Measurements from ENCODE around the gene FAM89B. TPM values are rescaled to one million over a fixed set of nuclear protein-coding genes. Genes with fewer than 3 reads are reported as not detected.
A peak's percentile ranks its signal among the peaks of the same experiment; 100 is the strongest.
"Not testable (repeated sequence)": the region's sequence is repeated elsewhere in the genome, so short reads cannot be mapped to it uniquely, and the experiment has no call there.

FAM89B gene
- polyA plus RNA-seq, 1 donor = 37.3 TPM

DNA sequence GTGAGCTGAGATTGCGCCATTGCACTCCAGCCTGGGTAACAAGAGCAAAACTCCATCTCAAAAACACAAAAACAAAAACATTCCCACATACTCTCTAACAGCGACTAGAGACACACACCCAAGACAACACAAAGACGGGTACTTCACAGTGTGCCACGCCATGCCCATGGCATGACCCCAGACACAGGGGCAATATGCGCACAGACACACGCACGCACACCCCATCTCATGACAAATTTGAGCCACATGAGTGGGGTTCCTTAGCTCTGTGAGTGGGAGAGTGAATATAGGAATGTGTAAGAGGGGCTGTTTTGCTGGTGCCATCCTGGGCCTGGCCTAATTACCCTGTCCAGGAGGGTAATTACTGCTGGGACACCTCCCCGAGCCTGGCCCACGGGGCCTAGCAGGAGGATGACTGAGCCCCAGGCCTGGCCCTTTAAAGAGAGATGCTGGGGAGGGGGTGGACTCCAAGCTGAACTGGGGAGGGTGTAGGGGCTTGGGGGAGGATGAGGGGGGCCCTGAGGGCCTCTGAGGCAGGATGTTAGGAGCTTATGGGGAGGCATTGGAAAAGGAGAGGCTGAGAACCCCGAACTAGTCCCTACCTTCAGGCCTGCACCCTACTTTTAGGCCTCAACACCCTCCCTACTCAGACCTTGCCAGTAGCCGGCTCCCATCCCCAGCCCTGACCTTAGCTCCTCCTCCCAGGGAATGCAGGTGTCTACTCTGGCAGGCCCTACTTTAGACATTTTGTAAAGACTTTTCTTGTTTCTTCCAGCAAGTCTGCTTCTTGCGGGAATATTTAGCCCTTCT lies 15.7 kb upstream of the FAM89B start:
- no peak for DNase-seq (ENCODE audit: low read depth)

DNA sequence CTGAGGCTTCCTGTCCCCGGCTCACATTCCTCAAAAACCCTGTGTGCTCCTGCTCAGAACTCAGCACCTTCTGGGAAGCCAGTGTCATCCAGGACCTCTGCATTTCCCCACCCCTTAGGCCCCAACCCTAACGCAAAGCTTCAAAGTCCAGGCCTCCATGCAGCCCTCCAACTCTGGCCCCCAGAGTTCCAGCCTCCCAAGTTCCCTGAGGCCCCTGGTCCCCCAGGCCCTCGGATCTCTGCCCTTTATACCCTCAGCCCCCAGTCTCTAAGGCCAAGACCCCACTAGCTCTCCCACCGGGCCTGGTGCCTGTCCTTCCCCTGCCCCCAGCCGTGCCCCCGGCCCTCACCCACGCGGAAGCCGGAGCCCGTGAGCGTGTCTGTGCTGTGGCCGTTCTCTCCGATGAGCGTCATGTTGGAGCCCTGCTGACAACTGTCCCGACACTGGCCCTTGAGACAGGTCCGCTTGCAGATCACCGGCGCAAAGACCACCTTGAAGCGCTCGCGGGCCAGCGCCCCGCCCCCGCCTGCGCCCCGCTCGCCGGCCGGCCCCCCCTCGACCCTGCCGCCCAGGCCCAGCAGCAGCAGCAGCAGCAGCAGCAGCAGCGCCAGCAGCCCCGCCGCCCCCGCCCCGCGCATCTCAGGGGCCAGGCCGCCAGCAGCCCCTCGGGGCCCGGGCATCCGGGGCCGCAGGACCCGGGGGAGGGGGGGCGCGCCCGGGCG lies 14.9 kb upstream of the FAM89B start:
- no peak for DNase-seq (ENCODE audit: low read depth)

- peak; percentile 62 for DNase-seq (ENCODE audit: low read depth)
Measured at GRCh38 chr11:65558002-65558929, 14.1 kb upstream of the FAM89B start, which contains the start of gene LTBP3. LTBP3 (minus strand) TSS chr11:65558359; CDS start chr11:65557959, 400 bp downstream.

- DNase-seq (ENCODE audit: low read depth) = no peak
Measured at GRCh38 chr11:65558930-65559509, 13.3 kb upstream of the FAM89B start.

DNA sequence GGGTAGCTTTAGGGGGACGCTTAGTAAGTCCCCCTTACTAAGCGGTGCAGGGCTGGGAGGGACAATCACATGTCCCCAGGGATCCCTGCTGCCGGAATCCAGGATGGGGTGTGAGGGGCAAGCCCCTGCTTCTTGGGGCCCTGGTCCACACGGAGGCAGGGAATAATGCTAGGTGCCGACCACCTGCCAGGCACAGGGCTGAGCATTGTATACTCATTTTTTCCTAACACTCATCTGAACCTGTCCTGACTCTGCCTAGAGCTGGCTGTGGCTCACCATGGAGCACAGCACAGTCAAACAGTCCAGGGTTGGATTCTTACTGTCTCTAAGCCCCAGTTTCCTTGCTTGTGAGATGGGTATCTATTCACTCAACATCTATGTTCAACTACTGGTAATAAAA lies 12.8 kb upstream of the FAM89B start:
- DNase-seq (ENCODE audit: low read depth) = no peak

DNA sequence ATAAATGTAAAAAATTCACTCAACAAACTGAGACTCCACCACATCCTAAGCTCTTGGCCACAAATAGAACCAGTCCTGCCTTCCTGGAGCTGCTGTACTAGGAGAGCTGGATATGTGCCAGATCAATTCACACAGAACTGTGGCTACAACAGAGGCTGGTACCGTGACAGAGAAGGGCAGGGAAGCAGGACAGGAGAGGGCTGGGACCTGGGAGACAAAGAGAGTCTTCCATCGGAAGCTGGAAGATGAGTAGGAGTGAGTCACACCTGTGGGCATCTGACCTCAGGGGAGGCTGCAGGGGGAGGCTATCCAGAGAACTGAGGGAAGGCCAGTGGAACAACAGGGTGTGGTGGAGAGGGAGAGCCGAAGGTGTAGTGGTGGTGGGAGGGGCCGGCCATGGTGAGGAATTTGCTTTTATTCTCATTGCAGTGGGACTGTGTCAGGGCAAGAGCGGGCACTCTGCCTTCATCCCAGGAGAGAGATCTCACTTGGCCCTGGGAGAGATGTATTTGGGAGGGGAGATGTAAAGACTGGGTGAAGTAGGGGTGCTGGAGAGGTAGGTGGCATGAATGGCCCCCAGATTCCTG lies 12.3 kb upstream of the FAM89B start:
- DNase-seq (ENCODE audit: low read depth) = no peak

- DNase-seq (ENCODE audit: low read depth) = no peak
Measured at GRCh38 chr11:65560555-65561418, 11.6 kb upstream of the FAM89B start.

DNA sequence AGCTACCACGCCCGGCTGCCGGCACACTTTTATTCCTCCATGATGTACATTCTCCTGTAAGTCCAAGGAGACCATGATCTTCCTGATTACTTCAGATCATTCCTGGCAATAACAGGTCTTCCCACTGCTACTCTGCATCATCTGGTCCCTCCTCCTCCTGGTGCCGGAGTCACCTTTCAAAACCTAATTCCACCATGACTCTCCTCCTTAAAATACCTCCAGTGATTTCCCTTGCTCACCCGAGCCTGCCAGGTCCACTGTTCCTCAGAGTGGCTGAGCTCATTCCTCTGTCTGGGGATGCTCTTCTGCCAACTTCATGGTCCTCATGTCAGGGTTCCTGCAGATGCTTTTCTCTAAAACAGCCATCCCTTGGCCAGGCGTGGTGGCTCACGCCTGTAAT lies 10.3 kb upstream of the FAM89B start:
- no peak for DNase-seq (ENCODE audit: low read depth)

DNA sequence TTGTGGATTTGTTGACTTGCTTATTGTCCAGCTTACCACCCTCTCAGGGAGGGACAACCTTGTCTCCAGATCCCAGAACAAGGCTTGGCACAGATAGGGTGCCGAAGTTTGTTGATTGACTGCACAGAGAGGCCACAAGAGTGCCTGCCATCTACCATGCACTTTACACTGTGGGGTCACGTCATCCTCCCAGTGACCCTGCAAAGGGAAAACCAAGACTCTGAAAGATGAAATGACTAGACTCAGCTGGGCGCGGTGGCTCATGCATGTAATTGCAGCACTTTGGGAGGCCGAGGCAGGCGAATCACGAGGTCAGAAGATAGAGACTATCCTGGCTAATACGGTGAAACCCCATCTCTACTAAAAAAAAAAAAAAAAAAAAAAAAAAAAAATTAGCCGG lies 9.6 kb upstream of the FAM89B start:
- no peak for DNase-seq (ENCODE audit: low read depth)

- DNase-seq (ENCODE audit: low read depth) = no peak
Measured at GRCh38 chr11:65563601-65564000, 8.7 kb upstream of the FAM89B start.

DNA sequence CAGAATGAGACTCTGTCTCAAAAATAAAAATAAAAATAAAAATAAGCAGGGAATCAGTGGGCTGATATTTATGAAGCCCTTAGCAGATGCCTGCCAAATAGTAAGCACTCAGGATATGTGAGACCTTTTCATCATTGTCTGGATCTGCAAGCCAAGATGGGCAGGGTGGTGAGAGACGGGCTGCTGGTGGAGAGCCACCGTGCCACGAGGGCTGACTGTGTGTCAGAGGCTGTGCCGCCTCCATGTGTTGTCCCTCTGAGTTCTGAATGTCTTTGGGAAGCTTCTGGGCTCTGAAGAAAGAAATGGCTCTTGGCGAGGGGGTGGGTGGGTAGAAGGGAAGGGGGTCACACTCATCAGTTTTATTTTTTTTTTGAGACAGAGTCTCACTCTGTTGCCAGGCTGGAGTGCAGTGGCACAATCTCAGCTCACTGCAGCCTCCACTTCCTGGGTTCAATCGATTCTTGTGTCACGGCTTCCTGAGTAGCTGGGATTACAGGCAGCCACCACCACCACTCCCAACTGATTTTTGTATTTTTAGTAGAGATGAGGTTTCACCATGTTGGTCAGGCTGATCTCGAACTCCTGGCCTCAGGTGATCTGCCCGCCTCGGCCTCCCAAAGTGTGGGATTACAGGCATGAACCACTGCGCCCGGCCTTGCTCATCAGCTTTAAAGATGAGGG lies 7.3 kb upstream of the FAM89B start:
- DNase-seq (ENCODE audit: low read depth) = not testable (repeated sequence)

DNA sequence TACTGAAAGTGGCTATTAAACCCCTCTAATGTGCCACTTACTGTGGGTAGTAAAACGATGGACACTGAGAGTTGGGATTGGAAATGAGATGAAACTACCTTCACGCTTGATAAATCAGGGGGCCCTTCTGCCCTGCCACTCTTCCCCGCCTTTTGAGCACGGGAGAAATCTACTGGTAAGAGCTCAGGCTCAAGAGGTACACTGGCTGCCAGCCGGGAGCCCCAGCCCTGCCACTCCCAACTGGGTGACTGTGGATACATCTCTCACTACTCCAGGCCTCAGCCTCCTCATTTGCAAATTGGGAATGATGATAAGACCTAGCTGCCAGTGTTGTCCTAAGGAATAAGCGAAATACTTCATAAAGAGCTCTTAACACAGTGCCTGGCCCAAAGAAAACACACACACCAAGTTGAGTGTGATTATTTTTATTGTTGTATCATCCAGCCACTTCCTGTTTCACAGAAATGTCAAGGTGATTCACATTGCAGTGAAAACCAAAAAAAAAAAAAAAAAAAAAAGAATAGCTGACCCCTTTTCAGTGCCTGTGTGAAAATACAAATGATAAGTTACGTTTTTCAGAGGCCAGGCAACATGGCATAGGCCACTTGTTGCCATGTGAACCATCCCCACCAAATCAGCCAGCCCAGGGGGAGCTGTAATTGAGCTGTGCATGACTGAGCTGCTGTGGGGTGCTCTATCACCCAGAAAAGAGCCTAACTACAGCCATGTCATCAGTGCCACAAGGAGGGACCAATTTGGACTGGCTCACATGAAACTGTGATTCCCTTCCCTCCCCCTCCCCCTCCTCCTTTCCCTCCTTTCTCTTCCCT lies 6.5 kb upstream of the FAM89B start:
- no peak for DNase-seq (ENCODE audit: low read depth)

DNA sequence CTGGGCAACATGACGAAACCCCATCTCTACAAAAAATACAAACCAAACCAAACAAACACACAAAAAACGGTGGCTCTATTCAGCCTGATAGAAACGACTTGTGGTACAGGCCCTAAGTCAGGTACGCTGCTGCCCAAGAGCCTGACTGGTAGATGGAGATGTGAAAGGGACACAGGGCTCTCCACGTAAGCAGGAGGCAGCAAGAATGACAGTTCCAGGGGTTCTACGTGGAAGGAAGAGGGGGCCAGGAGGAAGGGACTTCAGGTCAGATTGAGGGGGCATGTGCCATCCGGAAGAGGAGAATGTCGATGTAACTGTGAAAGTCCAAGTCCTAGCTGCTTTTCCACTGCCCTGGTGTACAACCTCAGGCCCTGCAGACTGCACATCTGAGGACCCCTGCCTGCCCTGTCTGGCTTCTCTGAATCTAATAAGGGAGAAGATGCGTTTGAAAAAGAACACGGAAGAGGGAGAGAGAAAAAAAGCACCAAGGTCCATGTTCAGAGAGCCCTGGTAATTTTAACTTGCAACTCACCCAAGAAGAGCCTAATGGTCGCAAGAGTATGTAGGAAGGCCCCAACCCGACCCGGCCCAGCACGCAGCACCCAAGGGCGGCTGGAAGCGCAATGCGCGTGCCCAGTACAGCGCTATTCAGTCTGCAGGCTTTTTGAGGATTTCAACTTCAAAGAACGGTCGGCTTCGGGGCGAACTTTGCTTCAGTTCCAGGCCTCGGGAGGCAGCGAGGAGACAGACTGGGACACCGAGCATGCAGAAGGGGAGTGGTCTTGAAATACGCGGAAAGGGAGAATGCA lies 3.0 kb upstream of the FAM89B start:
- DNase-seq (ENCODE audit: low read depth) = no peak

- peak; percentile 94 for DNase-seq (ENCODE audit: low read depth)
Measured at GRCh38 chr11:65569973-65570918, 2.1 kb upstream of the FAM89B start, which contains the start of gene ZNRD2. ZNRD2 (plus strand) TSS chr11:65570477; CDS start chr11:65570492, 15 bp downstream.

DNA sequence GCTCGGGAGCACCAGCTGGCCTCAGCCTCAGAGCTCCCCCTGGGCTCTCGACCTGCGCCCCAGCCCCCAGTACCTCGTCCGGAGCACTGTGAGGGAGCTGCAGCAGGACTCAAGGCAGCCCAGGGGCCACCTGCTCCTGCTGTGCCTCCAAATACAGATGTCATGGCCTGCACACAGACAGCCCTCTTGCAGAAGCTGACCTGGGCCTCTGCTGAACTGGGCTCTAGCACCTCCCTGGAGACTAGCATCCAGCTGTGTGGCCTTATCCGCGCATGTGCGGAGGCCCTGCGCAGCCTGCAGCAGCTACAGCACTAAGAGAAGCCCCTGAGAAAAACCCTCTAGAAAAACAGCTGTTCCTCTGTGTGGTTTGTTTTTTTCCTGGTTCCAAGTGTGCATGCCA lies 918 bp upstream of the FAM89B start:
- DNase-seq (ENCODE audit: low read depth) = no peak

DNA sequence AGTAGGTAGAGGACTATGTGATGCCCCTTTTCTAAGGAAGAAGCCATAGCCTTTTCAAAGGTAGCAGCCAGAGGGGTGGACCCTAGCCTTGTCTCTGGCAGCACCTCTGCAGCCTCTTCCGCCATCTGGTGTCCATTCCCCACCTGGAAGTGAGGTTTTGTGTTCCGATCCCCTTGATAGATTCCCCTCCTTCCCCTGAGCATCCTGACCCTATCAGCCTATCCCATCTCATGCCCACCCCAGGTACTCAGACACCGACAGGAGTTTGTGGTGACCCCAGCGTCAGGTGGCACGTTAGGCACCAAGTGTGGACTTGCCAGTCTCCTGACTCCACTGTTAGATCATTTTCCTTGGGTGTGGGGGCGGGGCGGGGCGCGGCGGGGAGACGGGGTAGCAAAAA lies 398 bp upstream of the FAM89B start:
- DNase-seq (ENCODE audit: low read depth) = no peak

Measured in forelimb muscle (tissue), 1 donor.